Panc1 (cell line): ENCODE data around the gene MAP3K4. TPM values are rescaled to one million over a fixed set of nuclear protein-coding genes. Genes with fewer than 3 reads are reported as not detected.

ENCODE experiments used
- ATAC-seq: fragments of 200-7000 bp; cut with Tn5 transposase; 2 replicates; pipeline ENCODE4 v1.9.1; 2020; ENCODE audit warnings: mild to moderate bottlenecking, moderate library complexity
- BruUV-seq: library from RNA; stranded (reverse); fragments of 400-500 nt; replicated peaks from 2 replicates; lab custom pipeline; 2021; lab: Mats Ljungman, UMichigan
- CTCF ChIA-PET: fragments of 300-600 bp; sonication (Branson Sonifier 250); formaldehyde crosslinking; loops from one replicate; lab custom pipeline; 2022; ENCODE audit warnings: antibody characterized with exemption; lab: Charles Lee
- POLR2A ChIA-PET: fragments of 300-600 bp; sonication (Branson Sonifier 250); formaldehyde crosslinking; loops from one replicate; lab custom pipeline; 2022; ENCODE audit warnings: antibody characterized with exemption; lab: Charles Lee
- DNase-seq: peaks from one replicate; pipeline ENCODE4 v3.0.0-alpha.2; 2010; ENCODE audit warnings: low read depth, low spot score
- H3K27ac ChIP-seq: 2 replicates; pipeline ENCODE4 v1.5.1; 2011; ENCODE audit warnings: mild to moderate bottlenecking, low read length, inconsistent platforms
- H3K27me3 ChIP-seq: fragments of 200-500 bp; sonication (Bioruptor generic); 2 replicates; pipeline ENCODE4 v1.6.0; 2014; ENCODE audit warnings: low read length, inconsistent platforms; ENCODE audit not compliant: control insufficient read depth, insufficient read depth
- H3K36me3 ChIP-seq: fragments of 200-500 bp; sonication (Bioruptor generic); 2 replicates; pipeline ENCODE4 v1.5.1; 2014; ENCODE audit warnings: inconsistent platforms, mild to moderate bottlenecking, low read length, moderate library complexity; ENCODE audit not compliant: control insufficient read depth, insufficient read depth
- H3K4me1 ChIP-seq: 2 replicates; pipeline ENCODE4 v1.5.1; 2011; ENCODE audit warnings: inconsistent platforms, mild to moderate bottlenecking, low read length, moderate library complexity; ENCODE audit not compliant: control insufficient read depth, insufficient read depth
- H3K4me3 ChIP-seq, 2 experiments: 2 replicates each; pipeline ENCODE4 v1.5.1; 2011 to 2012; ENCODE audit warnings: low read depth in 2 of 2, low read length in 2 of 2, mild to moderate bottlenecking in 2 of 2, inconsistent platforms in 1 of 2, moderate library complexity in 1 of 2
- H3K9me3 ChIP-seq: fragments of 200-500 bp; sonication (Bioruptor generic); 2 replicates; pipeline ENCODE4 v1.5.1; 2014; ENCODE audit warnings: low read depth, mild to moderate bottlenecking, inconsistent platforms, low read length, moderate library complexity; ENCODE audit not compliant: control insufficient read depth, insufficient read depth
- POLR2AphosphoS5 ChIP-seq: IDR thresholded peaks from 2 replicates; pipeline ENCODE4 v1.6.1; 2012; ENCODE audit warnings: mild to moderate bottlenecking, low read depth, low read length, moderate library complexity
- SIN3A ChIP-seq: IDR thresholded peaks from 2 replicates; pipeline ENCODE4 v1.6.1; 2012; ENCODE audit warnings: low read depth, mild to moderate bottlenecking, low read length, moderate library complexity, borderline replicate concordance; ENCODE audit not compliant: insufficient read depth
- TCF7L2 ChIP-seq: IDR thresholded peaks from 2 replicates; pipeline ENCODE4 v1.6.1; 2011; ENCODE audit warnings: mild to moderate bottlenecking, low read depth, low read length, inconsistent platforms
- in situ Hi-C: cut with HindIII; loops from 2 replicates; pipeline ENCODE4 v1.10.0; 2016; ENCODE audit warnings: low sequenced_read_pairs, low pct_unique_long_range_greater_than_20kb
- intact Hi-C: fragments of 100-400 bp; cut with micrococcal nuclease; formaldehyde crosslinking; loops from one replicate; pipeline ENCODE4 v1.10.0; 2022; ENCODE audit not compliant: unreplicated experiment
- total RNA-seq: library from RNA; stranded (reverse); gene quantifications from one replicate; pipeline ENCODE4 v1.2.1, GENCODE V29; 2021; ENCODE audit not compliant: unreplicated experiment
- TF ChIP-seq, protein P1 (sequence below), 2 experiments: IDR thresholded peaks; 2 replicates each; pipeline ENCODE4 v1.6.1; 2011 to 2012; ENCODE audit warnings: low read depth in 2 of 2, control low read depth in 1 of 2, low read length in 1 of 2, mild to moderate bottlenecking in 1 of 2, moderate library complexity in 1 of 2; ENCODE audit not compliant: insufficient read depth in 1 of 2
- TF ChIP-seq, protein P2 (sequence below): fragments of 450-650 bp; IDR thresholded peaks from 2 replicates; pipeline ENCODE4 v1.5.1; 2017; ENCODE audit warnings: mild to moderate bottlenecking

MAP3K4 gene
- total RNA-seq, 1 experiment from 2014 or later: 49.3 TPM

DNA sequence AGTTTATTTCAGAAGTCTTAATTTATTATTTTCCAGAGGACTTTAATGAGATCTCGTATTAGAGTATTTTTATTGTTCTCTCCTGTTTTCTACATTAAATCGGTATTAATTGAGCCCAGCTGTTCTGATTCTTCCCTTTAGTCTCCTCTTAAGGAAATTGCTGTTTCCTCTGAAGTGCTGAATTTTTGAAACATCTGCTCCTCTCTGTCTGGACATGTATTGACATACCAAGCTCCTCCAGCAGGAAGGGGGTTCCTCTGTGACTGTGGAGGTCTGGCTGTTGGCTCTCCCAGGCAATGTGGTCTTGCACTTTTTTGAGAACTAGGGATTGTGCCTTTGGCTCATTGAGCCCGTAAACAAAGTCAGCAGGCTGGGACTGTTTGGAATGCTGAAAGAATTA, 74.9 kb downstream of the MAP3K4 start:
- H3K27me3 ChIP-seq: no peaks in the 10 kb centered on the region
- TF ChIP-seq POLR2AphosphoS5 (no peak), TCF7L2 (no peak), SIN3A (no peak)
- TF ChIP-seq, protein P1, sequence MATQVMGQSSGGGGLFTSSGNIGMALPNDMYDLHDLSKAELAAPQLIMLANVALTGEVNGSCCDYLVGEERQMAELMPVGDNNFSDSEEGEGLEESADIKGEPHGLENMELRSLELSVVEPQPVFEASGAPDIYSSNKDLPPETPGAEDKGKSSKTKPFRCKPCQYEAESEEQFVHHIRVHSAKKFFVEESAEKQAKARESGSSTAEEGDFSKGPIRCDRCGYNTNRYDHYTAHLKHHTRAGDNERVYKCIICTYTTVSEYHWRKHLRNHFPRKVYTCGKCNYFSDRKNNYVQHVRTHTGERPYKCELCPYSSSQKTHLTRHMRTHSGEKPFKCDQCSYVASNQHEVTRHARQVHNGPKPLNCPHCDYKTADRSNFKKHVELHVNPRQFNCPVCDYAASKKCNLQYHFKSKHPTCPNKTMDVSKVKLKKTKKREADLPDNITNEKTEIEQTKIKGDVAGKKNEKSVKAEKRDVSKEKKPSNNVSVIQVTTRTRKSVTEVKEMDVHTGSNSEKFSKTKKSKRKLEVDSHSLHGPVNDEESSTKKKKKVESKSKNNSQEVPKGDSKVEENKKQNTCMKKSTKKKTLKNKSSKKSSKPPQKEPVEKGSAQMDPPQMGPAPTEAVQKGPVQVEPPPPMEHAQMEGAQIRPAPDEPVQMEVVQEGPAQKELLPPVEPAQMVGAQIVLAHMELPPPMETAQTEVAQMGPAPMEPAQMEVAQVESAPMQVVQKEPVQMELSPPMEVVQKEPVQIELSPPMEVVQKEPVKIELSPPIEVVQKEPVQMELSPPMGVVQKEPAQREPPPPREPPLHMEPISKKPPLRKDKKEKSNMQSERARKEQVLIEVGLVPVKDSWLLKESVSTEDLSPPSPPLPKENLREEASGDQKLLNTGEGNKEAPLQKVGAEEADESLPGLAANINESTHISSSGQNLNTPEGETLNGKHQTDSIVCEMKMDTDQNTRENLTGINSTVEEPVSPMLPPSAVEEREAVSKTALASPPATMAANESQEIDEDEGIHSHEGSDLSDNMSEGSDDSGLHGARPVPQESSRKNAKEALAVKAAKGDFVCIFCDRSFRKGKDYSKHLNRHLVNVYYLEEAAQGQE (IDR thresholded peaks at IDR 0.05; ENCODE audit: insufficient read depth in 1 of 2, low read depth in 2 of 2, low read length in 1 of 2): no peak
- TF ChIP-seq, protein P2, sequence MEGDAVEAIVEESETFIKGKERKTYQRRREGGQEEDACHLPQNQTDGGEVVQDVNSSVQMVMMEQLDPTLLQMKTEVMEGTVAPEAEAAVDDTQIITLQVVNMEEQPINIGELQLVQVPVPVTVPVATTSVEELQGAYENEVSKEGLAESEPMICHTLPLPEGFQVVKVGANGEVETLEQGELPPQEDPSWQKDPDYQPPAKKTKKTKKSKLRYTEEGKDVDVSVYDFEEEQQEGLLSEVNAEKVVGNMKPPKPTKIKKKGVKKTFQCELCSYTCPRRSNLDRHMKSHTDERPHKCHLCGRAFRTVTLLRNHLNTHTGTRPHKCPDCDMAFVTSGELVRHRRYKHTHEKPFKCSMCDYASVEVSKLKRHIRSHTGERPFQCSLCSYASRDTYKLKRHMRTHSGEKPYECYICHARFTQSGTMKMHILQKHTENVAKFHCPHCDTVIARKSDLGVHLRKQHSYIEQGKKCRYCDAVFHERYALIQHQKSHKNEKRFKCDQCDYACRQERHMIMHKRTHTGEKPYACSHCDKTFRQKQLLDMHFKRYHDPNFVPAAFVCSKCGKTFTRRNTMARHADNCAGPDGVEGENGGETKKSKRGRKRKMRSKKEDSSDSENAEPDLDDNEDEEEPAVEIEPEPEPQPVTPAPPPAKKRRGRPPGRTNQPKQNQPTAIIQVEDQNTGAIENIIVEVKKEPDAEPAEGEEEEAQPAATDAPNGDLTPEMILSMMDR: no peak
- DNase-seq (no peak), ATAC-seq (no peak)
- in situ Hi-C loops: no loop called here
- no peaks in the 10 kb centered on the region for H3K4me1 ChIP-seq
- CTCF ChIA-PET: no interaction called here
- no peaks in the 10 kb centered on the region for H3K36me3 ChIP-seq
- no peak overlapping the region for H3K27ac ChIP-seq
- no peaks in the 10 kb centered on the region for H3K9me3 ChIP-seq
- BruUV-seq: no TSS peak
- H3K4me3 ChIP-seq: no peak overlapping the region
- intact Hi-C loops: no loop called here
- POLR2A ChIA-PET: no interaction called here

DNA sequence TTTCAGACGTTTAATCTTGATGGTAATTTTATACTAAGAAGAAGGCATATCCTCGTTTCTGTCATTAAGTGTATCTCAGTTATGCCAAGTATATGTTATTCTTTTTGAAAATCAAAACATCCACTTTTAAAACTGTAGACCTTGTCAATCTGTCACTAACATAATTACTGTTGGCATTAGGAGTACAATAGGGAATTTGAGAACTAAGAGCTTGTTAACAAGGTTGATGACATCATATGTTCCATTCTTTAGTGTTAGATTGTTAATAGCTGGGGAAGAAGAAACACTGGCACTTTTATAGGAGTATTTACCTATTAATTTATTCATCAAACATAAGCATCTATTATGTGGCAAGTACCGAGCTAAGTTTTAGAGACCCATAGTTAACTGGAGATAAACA, 76.2 kb downstream of the MAP3K4 start:
- TF ChIP-seq, protein P1 (IDR thresholded peaks at IDR 0.05; ENCODE audit: insufficient read depth in 1 of 2, low read depth in 2 of 2, low read length in 1 of 2): no peak
- TF ChIP-seq SIN3A (no peak), TCF7L2 (no peak), POLR2AphosphoS5 (no peak)
- TF ChIP-seq, protein P2: no peak
- CTCF ChIA-PET: no interaction called here
- H3K4me3 ChIP-seq: no peak overlapping the region

More for the DNA sequence above, 76.2 kb downstream of the MAP3K4 start:
- no TSS peak for BruUV-seq
- Histone ChIP-seq H3K27me3 (no peaks in the 10 kb centered on the region), H3K36me3 (no peaks in the 10 kb centered on the region), H3K27ac (no peak overlapping the region), H3K4me1 (no peaks in the 10 kb centered on the region), H3K9me3 (no peaks in the 10 kb centered on the region)
- ATAC-seq (no peak), DNase-seq (no peak)
- intact Hi-C loops (no loop called here), in situ Hi-C loops (no loop called here)
- POLR2A ChIA-PET: no interaction called here
